Pancreas (tissue), 10 donors: Measurements from ENCODE around the gene ABCB1. TPM values are rescaled to one million over a fixed set of nuclear protein-coding genes. Genes with fewer than 3 reads are reported as not detected.

Experiments used
- ATAC-seq, 4 donors: fragments of 200-7000 bp; cut with Tn5 transposase; one replicate each; pipeline versions ENCODE4 v1.8.0 to v1.9.1; 2020; ENCODE audit warnings: mild to moderate bottlenecking in 4 of 4, moderate library complexity in 4 of 4
- DNase-seq, 6 donors: peaks; one replicate each; pipeline ENCODE4 v3.0.0-alpha.2; 2020
- FAIRE-seq: peaks from 2 replicates; lab custom pipeline; 2012; peaks lifted over from hg19 to GRCh38; lab: Jason Lieb, UNC
- H3K27ac ChIP-seq, 4 donors: fragments of 200-600 bp; sonication (generic); 1 replicate in 3 of 4; 2 replicates in 1 of 4; pipeline versions ENCODE4 v1.5.0 to v1.8.0; 2020
- H3K27me3 ChIP-seq, 4 donors: fragments of 200-600 bp; one replicate each; pipeline ENCODE4 v1.8.0; 2021
- H3K36me3 ChIP-seq, 3 donors: fragments of 200-600 bp; sonication (generic) in 1 of 3; one replicate each; pipeline versions ENCODE4 v1.5.0 to v1.8.0; 2020 to 2021
- H3K4me1 ChIP-seq, 3 donors: fragments of 200-600 bp; one replicate each; pipeline ENCODE4 v1.8.0; 2021
- H3K4me3 ChIP-seq, 4 donors: fragments of 200-600 bp; sonication (generic) in 2 of 4; one replicate each; pipeline versions ENCODE4 v1.5.0 to v1.8.0; 2020 to 2021
- H3K9me3 ChIP-seq, 4 donors: fragments of 200-600 bp; one replicate each; pipeline ENCODE4 v1.8.0; 2021
- CTCF ChIP-seq, 4 donors: fragments of 200-600 bp; sonication (generic) in 3 of 4; IDR thresholded peaks; one replicate each; pipeline versions ENCODE4 v1.5.0 to v1.8.0; 2021; ENCODE audit warnings: antibody characterized with exemption in 4 of 4
- WGBS, 2 donors: extraction: QIAGEN DNeasy Blood & Tissue Kit; methylation state at CpG; one replicate each; pipeline ENCODE4 v1.1.7; 2013; 5-methylcytosine and 5-hydroxymethylcytosine counted together
- intact Hi-C, 3 donors: fragments of 100-400 bp; cut with DNase I; formaldehyde crosslinking; loops; one replicate each; pipeline versions ENCODE4 v1.11.1 to v1.14.2; 2022
- polyA plus RNA-seq, 2 donors: library from polyadenylated mRNA; stranded (reverse); fragments of 200-250 nt; gene quantifications; one replicate each; pipeline ENCODE4 v1.2.3, GENCODE V29; 2013
- total RNA-seq, 6 donors: library from RNA; stranded (reverse); fragmentation: NEBNext Ultra II Directional in 4 of 6; extraction: Animal tissue kit (Norgen Biotek cat#: 25700) in 4 of 6; gene quantifications; one replicate each; pipeline versions ENCODE4 v1.2.1 to v1.2.4, GENCODE V29; 2021 to 2023
- donor health status: healthy with polysubstance abuse.
- donor health status: DM: no; HTN: no; CAD: no; lungs with moderate emphysema.
- donor health status: DM: no; HTN: no; CAD: no.
- donor health status: control.
- donor health status: control.
- donor health status: Bipolar disorder and iron deficiency.
- donor health status: DM: yes; HTN: yes; CAD: no.
- donor health status: DM: no; HTN: no; CAD: no.
- donor health status: DM: no; HTN: no; CAD: no.
- donor health status: DM: yes; HTN: yes; CAD: no.

Gene ABCB1
- total and polyA plus RNA-seq, 8 donors, result 1.8 to 9.7 (median 3.0) TPM

- H3K36me3 ChIP-seq, result no peaks in the 10 kb centered on the region
- TF ChIP-seq CTCF (IDR thresholded peaks at IDR 0.05), result no peak
- H3K9me3 ChIP-seq, result no peaks in the 10 kb centered on the region
- H3K4me3 ChIP-seq, result no peak overlapping the region
- WGBS, 2 donors, result 38 to 61% methylated on average over 1 of the region's 1 CpG
- FAIRE-seq (no peak), ATAC-seq (no peak), DNase-seq (no peak)
- intact Hi-C loops, result no loop called here
- no peaks in the 10 kb centered on the region for H3K27me3 ChIP-seq
- no peak overlapping the region for H3K27ac ChIP-seq
- H3K4me1 ChIP-seq, result peaks cover 0 to 2% (median 0%) of the 10 kb centered on the region in 3 donors
These were observed 4.0 kb downstream of the ABCB1 start for GRCh38 chr7:87596696-87597095.

- peaks cover 0 to 2% (median 0%) of the 10 kb centered on the region in 3 donors for H3K4me1 ChIP-seq
- WGBS, 2 donors, result 56 to 65% methylated on average over 1 of the region's 1 CpG
- no peak for TF ChIP-seq CTCF (IDR thresholded peaks at IDR 0.05)
- intact Hi-C loops, result no loop called here
- ATAC-seq (no peak), DNase-seq (no peak), FAIRE-seq (no peak)
- no peaks in the 10 kb centered on the region for H3K36me3 ChIP-seq
- no peak overlapping the region for H3K4me3 ChIP-seq
- no peaks in the 10 kb centered on the region for H3K27me3 ChIP-seq
- H3K27ac ChIP-seq, result no peak overlapping the region
- H3K9me3 ChIP-seq, result no peaks in the 10 kb centered on the region
These were observed 4.5 kb downstream of the ABCB1 start for GRCh38 chr7:87596136-87596535.

DNA sequence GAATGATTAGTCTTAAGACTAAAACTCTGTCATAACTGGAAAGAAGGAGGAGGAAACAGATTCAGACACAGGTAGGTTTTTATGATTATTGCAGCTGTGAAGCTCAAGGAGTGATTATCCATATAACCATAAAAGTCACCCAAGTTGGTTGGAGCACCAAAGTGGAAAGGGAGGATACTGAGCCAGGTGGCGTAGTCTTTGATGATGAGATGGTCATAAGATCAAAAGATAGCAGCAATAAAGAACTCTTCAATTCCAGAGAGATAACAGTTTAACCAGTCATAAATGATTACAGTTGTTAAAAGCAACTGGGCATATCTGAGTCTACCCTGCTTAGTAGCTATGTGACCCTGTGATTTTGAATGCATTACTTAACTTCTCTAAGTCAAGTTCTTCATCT, 8.4 kb downstream of the ABCB1 start:
- peak; percentile 51 for FAIRE-seq

GRCh38 chr7:87591211-87591610, 9.5 kb downstream of the ABCB1 start:
- no peak overlapping the region for H3K27ac ChIP-seq
- no peaks in the 10 kb centered on the region for H3K9me3 ChIP-seq
- no peak overlapping the region for H3K4me3 ChIP-seq
- WGBS, 2 donors, result 57 to 61% methylated on average over 5 of the region's 5 CpGs
- no peaks in the 10 kb centered on the region for H3K27me3 ChIP-seq
- no peak for ATAC-seq
- DNase-seq, result no peak
- no peaks in the 10 kb centered on the region for H3K36me3 ChIP-seq
- no peaks in the 10 kb centered on the region for H3K4me1 ChIP-seq
- no peak for TF ChIP-seq CTCF (IDR thresholded peaks at IDR 0.05)
- intact Hi-C loops, result no loop called here
- no peak for FAIRE-seq

More for the DNA sequence above, 8.4 kb downstream of the ABCB1 start:
- intact Hi-C loops, result no loop called here
- ATAC-seq, result no peak
- no peak overlapping the region for H3K4me3 ChIP-seq
- WGBS, 2 donors, result 74 to 90% methylated on average over 1 of the region's 1 CpG
- H3K36me3 ChIP-seq, result no peaks in the 10 kb centered on the region
- H3K9me3 ChIP-seq, result no peaks in the 10 kb centered on the region
- TF ChIP-seq CTCF (IDR thresholded peaks at IDR 0.05), result no peak
- H3K27me3 ChIP-seq, result no peaks in the 10 kb centered on the region
- no peak for DNase-seq
- no peak overlapping the region for H3K27ac ChIP-seq
- H3K4me1 ChIP-seq, result no peaks in the 10 kb centered on the region

DNA sequence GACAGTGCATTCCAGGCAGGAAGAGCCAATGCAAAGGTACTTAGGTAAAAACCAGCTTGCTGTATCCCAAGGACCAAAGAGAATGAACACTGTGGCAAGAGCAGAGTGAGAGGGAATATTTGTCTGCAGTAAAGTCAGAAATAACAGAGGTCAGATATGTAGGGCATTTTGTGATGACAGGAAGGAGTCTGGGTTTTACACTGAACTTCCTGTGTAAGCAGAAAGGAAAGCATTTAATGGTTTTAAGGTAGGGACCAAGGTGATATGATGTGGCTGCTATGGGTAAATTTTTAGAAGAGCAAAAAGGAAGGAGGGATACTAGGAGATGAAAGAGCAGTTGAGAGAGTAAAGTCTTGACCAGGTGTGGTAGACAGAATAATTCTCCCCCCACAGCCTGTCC, 10.1 kb downstream of the ABCB1 start:
- no peak for ATAC-seq
- no peak for FAIRE-seq
- no peaks in the 10 kb centered on the region for H3K9me3 ChIP-seq
- H3K4me3 ChIP-seq, result no peak overlapping the region
- TF ChIP-seq CTCF (IDR thresholded peaks at IDR 0.05), result no peak
- DNase-seq, result no peak
- intact Hi-C loops, result no loop called here
- H3K4me1 ChIP-seq, result no peaks in the 10 kb centered on the region
- H3K27me3 ChIP-seq, result no peaks in the 10 kb centered on the region
- H3K36me3 ChIP-seq, result no peaks in the 10 kb centered on the region
- no peak overlapping the region for H3K27ac ChIP-seq
